Osteocyte (in vitro differentiated cells): ENCODE measurements around the gene ZXDA. TPM values are rescaled to one million over a fixed set of nuclear protein-coding genes. Genes with fewer than 3 reads are reported as not detected.
"Not testable (repeated sequence)": the region's sequence is repeated elsewhere in the genome, so short reads cannot be mapped to it uniquely, and the experiment has no call there.

ENCODE experiments used
- DNase-seq: peaks from one replicate; pipeline ENCODE4 v3.0.0; 2021; ENCODE audit warnings: mixed read lengths; ENCODE audit not compliant: unreplicated experiment; ENCODE audit errors: extremely low spot score
- H3K27ac Mint-ChIP-seq: one replicate; pipeline ENCODE4 v1.8.0; 2021; ENCODE audit warnings: mild to moderate bottlenecking, mixed read lengths; ENCODE audit not compliant: unreplicated experiment
- H3K27me3 Mint-ChIP-seq: one replicate; pipeline ENCODE4 v1.8.0; 2021; ENCODE audit warnings: mixed read lengths; ENCODE audit not compliant: unreplicated experiment
- H3K36me3 Mint-ChIP-seq: one replicate; pipeline ENCODE4 v1.8.0; 2021; ENCODE audit warnings: mixed read lengths; ENCODE audit not compliant: unreplicated experiment
- H3K4me1 Mint-ChIP-seq: one replicate; pipeline ENCODE4 v1.8.0; 2021; ENCODE audit warnings: mixed read lengths; ENCODE audit not compliant: unreplicated experiment
- H3K4me3 Mint-ChIP-seq: one replicate; pipeline ENCODE4 v1.8.0; 2021; ENCODE audit warnings: mild to moderate bottlenecking, moderate library complexity, mixed read lengths; ENCODE audit not compliant: unreplicated experiment
- H3K9me3 Mint-ChIP-seq: one replicate; pipeline ENCODE4 v1.8.0; 2021; ENCODE audit warnings: mixed read lengths; ENCODE audit not compliant: unreplicated experiment
- long read RNA-seq: library from polyadenylated mRNA; unstranded; transcript quantifications from one replicate; pipeline ENCODE4 v2.0.0, GENCODE V29; 2021
- total RNA-seq: library from RNA; stranded (reverse); gene quantifications from 2 replicates; pipeline ENCODE4 v1.2.1, GENCODE V29; 2021
- TF ChIP-seq, protein P1 (sequence below): fragments of 200-600 bp; sonication (generic); IDR thresholded peaks from 2 replicates; pipeline ENCODE4 v1.5.0; 2021; ENCODE audit warnings: antibody characterized with exemption, mild to moderate bottlenecking, moderate library complexity

The ZXDA gene, protein sequence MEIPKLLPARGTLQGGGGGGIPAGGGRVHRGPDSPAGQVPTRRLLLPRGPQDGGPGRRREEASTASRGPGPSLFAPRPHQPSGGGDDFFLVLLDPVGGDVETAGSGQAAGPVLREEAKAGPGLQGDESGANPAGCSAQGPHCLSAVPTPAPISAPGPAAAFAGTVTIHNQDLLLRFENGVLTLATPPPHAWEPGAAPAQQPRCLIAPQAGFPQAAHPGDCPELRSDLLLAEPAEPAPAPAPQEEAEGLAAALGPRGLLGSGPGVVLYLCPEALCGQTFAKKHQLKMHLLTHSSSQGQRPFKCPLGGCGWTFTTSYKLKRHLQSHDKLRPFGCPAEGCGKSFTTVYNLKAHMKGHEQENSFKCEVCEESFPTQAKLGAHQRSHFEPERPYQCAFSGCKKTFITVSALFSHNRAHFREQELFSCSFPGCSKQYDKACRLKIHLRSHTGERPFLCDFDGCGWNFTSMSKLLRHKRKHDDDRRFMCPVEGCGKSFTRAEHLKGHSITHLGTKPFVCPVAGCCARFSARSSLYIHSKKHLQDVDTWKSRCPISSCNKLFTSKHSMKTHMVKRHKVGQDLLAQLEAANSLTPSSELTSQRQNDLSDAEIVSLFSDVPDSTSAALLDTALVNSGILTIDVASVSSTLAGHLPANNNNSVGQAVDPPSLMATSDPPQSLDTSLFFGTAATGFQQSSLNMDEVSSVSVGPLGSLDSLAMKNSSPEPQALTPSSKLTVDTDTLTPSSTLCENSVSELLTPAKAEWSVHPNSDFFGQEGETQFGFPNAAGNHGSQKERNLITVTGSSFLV
- not detected in 2 replicates for total RNA-seq
- long read RNA-seq = 0 reads

DNA sequence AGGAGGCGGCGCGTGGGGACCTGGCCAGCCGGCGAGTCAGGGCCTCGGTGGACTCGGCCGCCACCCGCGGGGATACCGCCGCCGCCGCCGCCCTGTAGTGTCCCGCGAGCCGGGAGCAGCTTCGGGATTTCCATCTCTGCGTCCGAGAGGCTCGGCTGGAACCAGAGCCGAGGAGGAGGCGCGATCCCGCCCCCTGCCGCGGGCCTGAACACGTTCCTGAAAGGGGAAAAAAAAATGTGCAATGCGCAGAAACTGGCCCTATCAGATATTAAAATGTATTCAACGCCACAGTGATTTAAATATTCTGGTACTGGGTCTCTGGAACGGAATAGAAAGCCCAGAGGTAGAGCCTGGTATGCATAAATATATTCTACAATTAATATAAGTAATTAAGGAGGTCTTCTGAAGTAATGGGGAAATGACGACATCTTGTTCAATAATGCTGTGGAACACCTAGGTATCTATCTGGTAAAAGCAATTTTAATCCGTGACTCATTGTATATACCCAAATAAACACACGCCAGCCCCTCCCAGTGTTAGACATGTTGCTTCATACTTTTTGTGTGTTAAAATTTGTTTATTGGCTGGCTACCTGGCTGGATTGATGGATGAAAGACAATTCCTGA is at the start of gene ZXDA:
TSS of gene ZXDA (minus strand) at position 172 of the 626 bp plus-strand sequence. CDS start at position 134, 38 bp downstream.
- H3K9me3 Mint-ChIP-seq = peaks cover 44% of the 10 kb centered on the region
- H3K4me3 Mint-ChIP-seq, H3K27ac Mint-ChIP-seq, H3K4me1 Mint-ChIP-seq, H3K27me3 Mint-ChIP-seq, H3K36me3 Mint-ChIP-seq, DNase-seq: not testable (repeated sequence)

DNA sequence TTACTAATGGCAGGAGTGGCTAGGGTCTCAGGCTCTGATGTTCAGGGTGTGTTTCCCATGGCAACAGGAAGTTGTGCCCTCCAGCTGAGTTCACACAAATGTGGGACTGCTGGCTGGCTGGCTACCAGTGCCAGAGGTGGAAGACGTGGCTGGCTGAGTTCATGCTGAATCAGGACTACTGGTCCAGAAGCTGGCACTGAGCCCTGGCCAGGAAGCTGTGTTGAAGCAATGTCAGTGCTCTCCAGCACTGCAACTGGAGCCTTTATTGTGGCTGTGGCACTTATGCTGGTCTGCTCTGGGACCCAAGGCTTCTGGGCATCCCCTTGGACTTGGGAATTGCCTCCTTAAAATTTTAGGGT is 42.0 kb upstream of the ZXDA start:
- Mint-ChIP-seq H3K4me3 (no peak overlapping the region), H3K4me1 (no peaks in the 10 kb centered on the region), H3K36me3 (no peaks in the 10 kb centered on the region), H3K27me3 (no peaks in the 10 kb centered on the region), H3K27ac (no peak overlapping the region), H3K9me3 (peaks cover 41% of the 10 kb centered on the region)
- TF ChIP-seq, protein P1, sequence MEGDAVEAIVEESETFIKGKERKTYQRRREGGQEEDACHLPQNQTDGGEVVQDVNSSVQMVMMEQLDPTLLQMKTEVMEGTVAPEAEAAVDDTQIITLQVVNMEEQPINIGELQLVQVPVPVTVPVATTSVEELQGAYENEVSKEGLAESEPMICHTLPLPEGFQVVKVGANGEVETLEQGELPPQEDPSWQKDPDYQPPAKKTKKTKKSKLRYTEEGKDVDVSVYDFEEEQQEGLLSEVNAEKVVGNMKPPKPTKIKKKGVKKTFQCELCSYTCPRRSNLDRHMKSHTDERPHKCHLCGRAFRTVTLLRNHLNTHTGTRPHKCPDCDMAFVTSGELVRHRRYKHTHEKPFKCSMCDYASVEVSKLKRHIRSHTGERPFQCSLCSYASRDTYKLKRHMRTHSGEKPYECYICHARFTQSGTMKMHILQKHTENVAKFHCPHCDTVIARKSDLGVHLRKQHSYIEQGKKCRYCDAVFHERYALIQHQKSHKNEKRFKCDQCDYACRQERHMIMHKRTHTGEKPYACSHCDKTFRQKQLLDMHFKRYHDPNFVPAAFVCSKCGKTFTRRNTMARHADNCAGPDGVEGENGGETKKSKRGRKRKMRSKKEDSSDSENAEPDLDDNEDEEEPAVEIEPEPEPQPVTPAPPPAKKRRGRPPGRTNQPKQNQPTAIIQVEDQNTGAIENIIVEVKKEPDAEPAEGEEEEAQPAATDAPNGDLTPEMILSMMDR = no peak
- DNase-seq = no peak

DNA sequence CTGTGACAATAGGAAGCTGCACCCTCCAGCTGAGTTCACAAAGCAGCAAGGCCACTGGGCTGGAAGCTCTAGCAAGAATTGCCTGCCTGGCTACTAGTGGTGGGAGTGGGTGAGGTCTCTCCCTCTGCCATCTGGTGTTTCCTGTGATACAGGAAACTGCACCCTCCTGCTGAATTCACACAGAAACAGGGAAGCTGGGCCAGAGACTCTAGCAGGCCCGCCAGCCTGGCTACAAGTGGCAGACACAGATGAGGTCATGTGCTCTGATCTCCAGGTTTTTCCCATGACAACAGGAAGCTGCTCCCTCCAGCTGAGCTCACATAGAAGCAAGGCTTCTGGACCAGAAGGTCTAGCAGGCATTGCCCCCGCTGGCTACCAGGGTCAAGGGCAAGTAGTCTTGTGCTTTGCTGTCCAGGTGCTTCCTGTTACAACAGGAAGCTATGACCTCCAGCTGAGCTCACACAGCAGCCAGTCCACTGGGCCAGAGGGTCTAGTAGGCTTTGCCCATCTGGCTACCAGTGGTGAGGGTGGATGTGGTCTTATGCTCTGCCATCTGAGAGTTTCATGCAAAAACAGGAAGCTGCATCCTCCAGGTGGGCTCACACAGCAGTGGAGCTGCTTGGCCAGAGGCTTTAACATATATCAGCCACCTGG is 41.5 kb upstream of the ZXDA start:
- Mint-ChIP-seq H3K9me3 (peaks cover 36% of the 10 kb centered on the region), H3K4me1 (no peaks in the 10 kb centered on the region), H3K27me3 (no peaks in the 10 kb centered on the region), H3K4me3 (no peak overlapping the region), H3K27ac (no peak overlapping the region), H3K36me3 (no peaks in the 10 kb centered on the region)
- no peak for DNase-seq
- TF ChIP-seq, protein P1 = no peak

DNA sequence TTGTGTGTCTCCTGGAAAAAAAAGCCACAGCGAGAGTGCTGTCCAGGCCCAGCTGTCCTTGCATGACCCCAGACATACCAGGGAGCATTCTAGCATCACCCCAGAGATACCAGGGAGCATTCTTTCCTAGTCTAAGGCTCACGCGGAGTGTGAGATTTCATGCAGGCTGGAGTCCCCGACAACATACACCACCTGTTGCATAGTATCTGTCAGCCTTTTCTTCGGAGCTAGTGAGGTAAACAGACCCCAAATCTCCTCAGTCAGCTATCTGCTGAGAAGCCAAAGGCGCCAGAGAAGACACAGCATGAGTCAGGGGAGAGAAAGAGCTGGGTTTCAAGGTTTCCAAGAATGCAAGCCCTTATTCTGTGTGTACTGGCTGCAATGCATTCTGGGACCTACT is 23.1 kb upstream of the ZXDA start:
- H3K9me3 Mint-ChIP-seq = peaks cover 58% of the 10 kb centered on the region
- H3K4me1 Mint-ChIP-seq = no peaks in the 10 kb centered on the region
- no peaks in the 10 kb centered on the region for H3K36me3 Mint-ChIP-seq
- TF ChIP-seq, protein P1 = no peak
- no peak overlapping the region for H3K27ac Mint-ChIP-seq
- no peaks in the 10 kb centered on the region for H3K27me3 Mint-ChIP-seq
- no peak overlapping the region for H3K4me3 Mint-ChIP-seq
- DNase-seq = no peak

DNA sequence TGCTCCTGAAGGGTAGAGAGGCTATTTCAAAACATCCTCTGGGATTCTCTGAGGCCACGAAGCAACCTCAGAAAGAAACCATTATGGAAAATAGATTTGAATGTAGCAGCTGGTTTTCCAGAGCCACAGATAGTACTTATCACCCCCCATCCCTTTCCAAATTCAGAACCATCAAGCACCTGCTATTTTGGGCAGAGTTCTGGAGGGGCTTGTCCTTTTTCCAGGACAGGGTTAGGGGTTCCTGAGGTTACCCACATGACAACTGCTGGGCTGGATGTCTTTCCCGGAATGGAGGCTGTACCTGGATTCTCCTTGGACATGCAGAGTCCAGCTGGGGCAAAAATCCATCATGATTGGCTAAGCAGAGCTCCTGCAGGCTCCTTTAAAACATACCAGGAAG is 22.0 kb upstream of the ZXDA start:
- Mint-ChIP-seq H3K4me1 (no peaks in the 10 kb centered on the region), H3K27me3 (no peaks in the 10 kb centered on the region), H3K27ac (no peak overlapping the region), H3K9me3 (peaks cover 57% of the 10 kb centered on the region), H3K4me3 (no peak overlapping the region), H3K36me3 (no peaks in the 10 kb centered on the region)
- DNase-seq = no peak
- TF ChIP-seq, protein P1 = no peak
